GM12878 (cell line): Measurements from ENCODE around the gene ERN1. TPM values are rescaled to one million over a fixed set of nuclear protein-coding genes. Genes with fewer than 3 reads are reported as not detected.

ENCODE experiments used
- ATAC-seq: fragments of 200-7000 bp; cut with Tn5 transposase; 3 replicates; pipeline ENCODE4 v1.9.1; 2020; ENCODE audit warnings: mild to moderate bottlenecking, moderate library complexity
- BruUV-seq: library from RNA; stranded (reverse); fragments of 400-500 nt; replicated peaks from 2 replicates; lab custom pipeline; 2021; lab: Mats Ljungman, UMichigan
- CTCF ChIA-PET: fragments of 300-600 bp; sonication (Branson Sonifier 250); formaldehyde crosslinking; extraction: SDS; loops from one replicate; lab custom pipeline; 2021; ENCODE audit warnings: inconsistent platforms; lab: Yijun Ruan, JAX
- POLR2A ChIA-PET: fragments of 350-600 bp; formaldehyde crosslinking; extraction: SDS; loops from one replicate; lab custom pipeline; 2021; ENCODE audit warnings: inconsistent platforms; lab: Charles Lee
- RAD21 ChIA-PET: fragments of 300-600 bp; sonication (Branson Sonifier 250); formaldehyde crosslinking; loops from one replicate; lab custom pipeline; 2023; ENCODE audit warnings: antibody characterized with exemption; ENCODE audit not compliant: unreplicated experiment; lab: Charles Lee
- SMC1A ChIA-PET: fragments of 300-600 bp; sonication (Branson Sonifier 250); formaldehyde crosslinking; loops from one replicate; lab custom pipeline; 2023; ENCODE audit not compliant: unreplicated experiment, uncharacterized antibody; lab: Charles Lee
- DNase-seq: peaks from one replicate; pipeline ENCODE4 v3.0.0-alpha.2; 2011; ENCODE audit warnings: low read depth, low spot score
- FAIRE-seq: peaks from 3 replicates; lab custom pipeline; 2011; peaks lifted over from hg19 to GRCh38; lab: Jason Lieb, UNC
- H2AFZ ChIP-seq: 2 replicates; pipeline ENCODE4 v1.6.0; 2011; ENCODE audit warnings: low read depth, low read length, control low read depth; ENCODE audit not compliant: control insufficient read depth
- H3K27ac ChIP-seq: 2 replicates; pipeline ENCODE4 v1.5.1; 2011; ENCODE audit warnings: control low read depth; ENCODE audit not compliant: control insufficient read depth, insufficient read depth
- H3K27me3 ChIP-seq, 2 experiments: replicated peaks in 1 of 2; 2 replicates each; pipeline versions ENCODE4 v1.6.0 to v1.6.1; 2011; ENCODE audit warnings: low read length in 1 of 2; ENCODE audit not compliant: control insufficient read depth in 2 of 2, insufficient read depth in 2 of 2
- H3K36me3 ChIP-seq, 2 experiments: 2 replicates each; pipeline ENCODE4 v1.5.1; 2011; ENCODE audit warnings: low read length in 1 of 2; ENCODE audit not compliant: control insufficient read depth in 2 of 2, insufficient read depth in 2 of 2
- H3K4me1 ChIP-seq: 2 replicates; pipeline ENCODE4 v1.6.1; 2011; ENCODE audit warnings: mild to moderate bottlenecking, low read length, moderate library complexity, mixed read lengths; ENCODE audit not compliant: control insufficient read depth, insufficient read depth
- H3K4me2 ChIP-seq: 2 replicates; pipeline ENCODE4 v1.6.0; 2011; ENCODE audit warnings: control low read depth; ENCODE audit not compliant: control insufficient read depth, insufficient read depth
- H3K4me3 ChIP-seq: fragments of 200-600 bp; sonication (generic); 2 replicates; pipeline ENCODE4 v1.5.1; 2016
- H3K79me2 ChIP-seq: 2 replicates; pipeline ENCODE4 v1.6.0; 2011; ENCODE audit warnings: low read length; ENCODE audit not compliant: control insufficient read depth, insufficient read depth
- H3K9ac ChIP-seq: 2 replicates; pipeline ENCODE4 v1.8.0; 2011; ENCODE audit warnings: low read length, control low read depth, mixed read lengths; ENCODE audit not compliant: control insufficient read depth, insufficient read depth
- H3K9me3 ChIP-seq: replicated peaks from 3 replicates; pipeline ENCODE4 v1.5.1; 2011; ENCODE audit warnings: mild to moderate bottlenecking, low read length; ENCODE audit not compliant: control insufficient read depth, insufficient read depth
- H4K20me1 ChIP-seq: 2 replicates; pipeline ENCODE4 v1.6.0; 2011; ENCODE audit not compliant: control insufficient read depth, insufficient read depth
- BCL3 ChIP-seq: IDR thresholded peaks from 2 replicates; pipeline ENCODE4 v1.6.1; 2011; ENCODE audit warnings: borderline replicate concordance, low read depth, mild to moderate bottlenecking, moderate library complexity, low read length; ENCODE audit not compliant: insufficient read depth, poor library complexity, severe bottlenecking
- BMI1 ChIP-seq: fragments of 450-650 bp; IDR thresholded peaks from 2 replicates; pipeline ENCODE4 v1.6.1; 2016; ENCODE audit warnings: mild to moderate bottlenecking, moderate library complexity, borderline replicate concordance
- EED ChIP-seq: sonication (generic); IDR thresholded peaks from 2 replicates; pipeline ENCODE4 v1.6.1; 2016; ENCODE audit warnings: antibody characterized with exemption, low read depth
- PBX3 ChIP-seq: IDR thresholded peaks from 2 replicates; pipeline ENCODE4 v1.6.1; 2011; ENCODE audit warnings: mild to moderate bottlenecking, low read depth, low read length, moderate library complexity; ENCODE audit not compliant: insufficient replicate concordance
- PKNOX1 ChIP-seq: fragments of 450-650 bp; IDR thresholded peaks from 2 replicates; pipeline ENCODE4 v1.6.1; 2016; ENCODE audit warnings: mild to moderate bottlenecking
- PML ChIP-seq: IDR thresholded peaks from 2 replicates; pipeline ENCODE4 v1.6.1; 2012; ENCODE audit warnings: low read length, inconsistent platforms
- ZNF207 ChIP-seq: fragments of 450-650 bp; IDR thresholded peaks from 2 replicates; pipeline ENCODE4 v1.6.1; 2014; ENCODE audit warnings: antibody characterized with exemption, mild to moderate bottlenecking, borderline replicate concordance
- WGBS: methylation state at CpG from one replicate; pipeline ENCODE4 v1.1.6; 2016; ENCODE audit warnings: low lambda C conversion rate; ENCODE audit not compliant: insufficient replicate concordance, insufficient coverage; ENCODE audit errors: missing lambda C conversion rate; 5-methylcytosine and 5-hydroxymethylcytosine counted together
- in situ Hi-C: fragments of 300-500 bp; cut with MboI; formaldehyde crosslinking; loops from 9 replicates; pipeline ENCODE4 v1.14.3; 2018; ENCODE audit warnings: mixed read lengths
- intact Hi-C: fragments of 100-400 bp; cut with micrococcal nuclease; formaldehyde crosslinking; loops from one replicate; pipeline ENCODE4 v1.14.2; 2022; ENCODE audit not compliant: unreplicated experiment
- polyA plus RNA-seq, 11 experiments: library from polyadenylated mRNA; depleted of rRNA in 4 of 11; unstranded in 6 of 11; stranded (reverse) in 5 of 11; fragments of >200 nt; fragmentation: Nextera tagmentation in 4 of 11; fragmentation: Illumina TruSeq in 1 of 11; extraction: Ambion mirVana in 4 of 11; extraction: Trizol in 1 of 11; gene quantifications; 1 replicate in 1 of 11; 2 replicates in 10 of 11; pipeline versions ENCODE4 v1.2.1 to v1.2.3, GENCODE V29; 2011 to 2016; ENCODE audit warnings: inconsistent platforms in 2 of 11, missing spikeins in 2 of 11, low read depth in 1 of 11
- total RNA-seq, 4 experiments: library from RNA; depleted of rRNA in 3 of 4; stranded (reverse); fragments of >200 nt in 3 of 4; fragmentation: Illumina TruSeq in 1 of 4; extraction: Trizol in 1 of 4; gene quantifications; 2 replicates each; pipeline versions ENCODE4 v1.2.1 to v1.2.3, GENCODE V29; 2013 to 2021
- TF ChIP-seq, protein P1 (sequence below): fragments of 450-650 bp; conservative IDR thresholded peaks from 2 replicates; pipeline ENCODE4 v1.6.1; 2017; ENCODE audit warnings: mild to moderate bottlenecking, moderate library complexity

ERN1 gene
- total and polyA plus RNA-seq, 10 of the 15 experiments (the other 5 are each of a cell fraction or from before 2014, with no cell fraction given): 2.6 to 19.2 (median 7.6) TPM

DNA sequence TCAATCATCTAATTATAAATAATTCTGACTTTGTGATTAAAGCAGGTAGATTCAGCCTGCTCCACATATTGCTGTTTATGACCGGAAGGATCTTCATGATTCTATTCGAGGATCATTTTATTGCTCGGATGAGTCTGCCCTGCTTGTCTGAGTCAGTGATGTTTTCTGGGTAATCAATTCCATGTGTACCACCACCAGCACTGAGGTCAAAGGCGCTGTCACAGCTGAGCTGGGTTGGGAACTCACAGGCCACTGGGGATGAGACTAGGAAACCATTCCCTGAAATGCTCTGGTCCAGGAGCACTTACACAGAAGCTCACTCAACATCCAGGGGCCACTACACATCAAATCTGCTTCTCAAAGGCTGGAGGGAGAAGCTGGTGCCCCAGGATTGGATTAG, 30.4 kb upstream of the ERN1 start:
- H3K4me1 ChIP-seq: no peaks in the 10 kb centered on the region
- no peaks in the 10 kb centered on the region for H3K9me3 ChIP-seq
- no peaks in the 10 kb centered on the region for H3K27me3 ChIP-seq
- no peak for DNase-seq
- no peaks in the 10 kb centered on the region for H3K79me2 ChIP-seq
- TF ChIP-seq PBX3: no peak
- TF ChIP-seq EED: no peak
- TF ChIP-seq, protein P1, sequence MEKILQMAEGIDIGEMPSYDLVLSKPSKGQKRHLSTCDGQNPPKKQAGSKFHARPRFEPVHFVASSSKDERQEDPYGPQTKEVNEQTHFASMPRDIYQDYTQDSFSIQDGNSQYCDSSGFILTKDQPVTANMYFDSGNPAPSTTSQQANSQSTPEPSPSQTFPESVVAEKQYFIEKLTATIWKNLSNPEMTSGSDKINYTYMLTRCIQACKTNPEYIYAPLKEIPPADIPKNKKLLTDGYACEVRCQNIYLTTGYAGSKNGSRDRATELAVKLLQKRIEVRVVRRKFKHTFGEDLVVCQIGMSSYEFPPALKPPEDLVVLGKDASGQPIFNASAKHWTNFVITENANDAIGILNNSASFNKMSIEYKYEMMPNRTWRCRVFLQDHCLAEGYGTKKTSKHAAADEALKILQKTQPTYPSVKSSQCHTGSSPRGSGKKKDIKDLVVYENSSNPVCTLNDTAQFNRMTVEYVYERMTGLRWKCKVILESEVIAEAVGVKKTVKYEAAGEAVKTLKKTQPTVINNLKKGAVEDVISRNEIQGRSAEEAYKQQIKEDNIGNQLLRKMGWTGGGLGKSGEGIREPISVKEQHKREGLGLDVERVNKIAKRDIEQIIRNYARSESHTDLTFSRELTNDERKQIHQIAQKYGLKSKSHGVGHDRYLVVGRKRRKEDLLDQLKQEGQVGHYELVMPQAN: no peak
- TF ChIP-seq PML: no peak
- no peak for TF ChIP-seq BMI1
- TF ChIP-seq BCL3: no peak
- no peak for TF ChIP-seq PKNOX1
- TF ChIP-seq ZNF207: no peak
- TF ChIP-seq, all 136 proteins: peak for 0
- no TSS peak for BruUV-seq
- ChIA-PET SMC1A (interaction anchor here (1.6 kb wide), 1 partner anchor 18 kb away, joined by 3 read pairs; no protein-coding TSS in a partner anchor), CTCF (interaction anchor here (0.6 to 2.1 kb wide), 5 partner anchors 10 to 258 kb away, joined by 3 to 6 read pairs (median 4); no protein-coding TSS in a partner anchor), RAD21 (no interaction called here), POLR2A (interaction anchor here (1.4 kb wide), 1 partner anchor 15 kb away, joined by 3 read pairs; no protein-coding TSS in a partner anchor)
- no peaks in the 10 kb centered on the region for H4K20me1 ChIP-seq
- in situ Hi-C loops: no loop called here
- H3K36me3 ChIP-seq: peaks cover 0 to 3% of the 10 kb centered on the region in 2 experiments; a peak in 2 of 4 replicates
- H3K4me3 ChIP-seq: no peak overlapping the region
- H3K9ac ChIP-seq: no peak overlapping the region
- ATAC-seq (no peak), FAIRE-seq (no peak)
- H3K27ac ChIP-seq: no peak overlapping the region
- 76% methylated on average over 4 of the region's 4 CpGs for WGBS
- H3K4me2 ChIP-seq: no peak overlapping the region
- intact Hi-C loops: no loop called here
- H2AFZ ChIP-seq: no peak overlapping the region
